Right cardiac atrium (tissue), 5 donors: Measurements from ENCODE around the gene TBXA2R. TPM values are rescaled to one million over a fixed set of nuclear protein-coding genes. Genes with fewer than 3 reads are reported as not detected.
"Not testable (repeated sequence)": the region's sequence is repeated elsewhere in the genome, so short reads cannot be mapped to it uniquely, and the experiment has no call there.

Experiments
- ATAC-seq, 2 donors: fragments of 200-7000 bp; cut with Tn5 transposase; one replicate each; pipeline versions ENCODE4 v1.8.0 to v1.9.1; 2020; ENCODE audit warnings: moderate library complexity in 2 of 2, mild to moderate bottlenecking in 1 of 2
- DNase-seq, 3 donors: peaks; one replicate each; pipeline ENCODE4 v3.0.0-alpha.2; 2020
- H3K27ac ChIP-seq: one replicate; pipeline ENCODE4 v1.5.1; 2013; ENCODE audit warnings: mild to moderate bottlenecking, low read length, control low read depth, moderate library complexity
- H3K27me3 ChIP-seq: one replicate; pipeline ENCODE4 v1.6.1; 2013; ENCODE audit not compliant: control insufficient read depth, insufficient read depth
- H3K4me1 ChIP-seq: one replicate; pipeline ENCODE4 v1.6.1; 2013; ENCODE audit warnings: low read length; ENCODE audit not compliant: control insufficient read depth, insufficient read depth
- H3K4me3 ChIP-seq: one replicate; pipeline ENCODE4 v1.5.1; 2013; ENCODE audit warnings: low read length, control low read depth
- H3K9me3 ChIP-seq: one replicate; pipeline ENCODE4 v1.6.1; 2013; ENCODE audit warnings: low read length; ENCODE audit not compliant: control insufficient read depth
- WGBS: extraction: QIAGEN DNeasy Blood & Tissue Kit; methylation state at CpG from one replicate; pipeline ENCODE4 v1.1.7; 2013; 5-methylcytosine and 5-hydroxymethylcytosine counted together
- intact Hi-C, 4 donors: fragments of 100-400 bp; cut with DNase I; formaldehyde crosslinking; loops; one replicate each; pipeline versions ENCODE4 v1.11.0 to v1.14.0; 2022 to 2023
- polyA plus RNA-seq: library from polyadenylated mRNA; stranded (reverse); fragments of 200-250 nt; gene quantifications from one replicate; pipeline ENCODE4 v1.2.3, GENCODE V29; 2013
- total RNA-seq, 4 donors: library from RNA; stranded (reverse); fragmentation: NEBNext Ultra II Directional; extraction: Animal tissue kit (Norgen Biotek cat#: 25700); gene quantifications; one replicate each; pipeline ENCODE4 v1.2.1, GENCODE V29; 2021
- donor health status: healthy with polysubstance abuse.
- donor health status: DM: no; HTN: yes; CAD: no.
- donor health status: DM: no; HTN: no; CAD: no.
- donor health status: DM: no; HTN: yes; CAD: no; lungs with severe emphysema.
- donor health status: DM: yes; HTN: yes; CAD: no.

TBXA2R gene
- total and polyA plus RNA-seq, 5 donors = 1.3 to 2.2 (median 2.0) TPM

- DNase-seq (no peak), ATAC-seq (no peak)
- Histone ChIP-seq H3K27me3 (no peaks in the 10 kb centered on the region), H3K27ac (no peak overlapping the region), H3K4me3 (no peak overlapping the region), H3K9me3 (no peaks in the 10 kb centered on the region), H3K4me1 (no peaks in the 10 kb centered on the region)
- WGBS = 91% methylated on average over 55 of the region's 55 CpGs
- intact Hi-C loops = no loop called here
These were observed 31.8 kb upstream of the TBXA2R start for GRCh38 chr19:3638208-3639193.

GRCh38 chr19:3637621-3638020, 30.9 kb upstream of the TBXA2R start:
- Histone ChIP-seq H3K4me3 (no peak overlapping the region), H3K9me3 (no peaks in the 10 kb centered on the region), H3K4me1 (no peaks in the 10 kb centered on the region), H3K27me3 (no peaks in the 10 kb centered on the region), H3K27ac (no peak overlapping the region)
- 92% methylated on average over 23 of the region's 23 CpGs for WGBS
- peak in 1 of 3 donors; percentile 50 for DNase-seq
- no peak for ATAC-seq
- intact Hi-C loops = no loop called here

GRCh38 chr19:3636962-3637361, 30.3 kb upstream of the TBXA2R start:
- 94% methylated on average over 20 of the region's 20 CpGs for WGBS

GRCh38 chr19:3636506-3636905, 29.8 kb upstream of the TBXA2R start:
- H3K4me3 ChIP-seq = no peak overlapping the region
- intact Hi-C loops = no loop called here
- no peaks in the 10 kb centered on the region for H3K4me1 ChIP-seq
- no peaks in the 10 kb centered on the region for H3K9me3 ChIP-seq
- no peak overlapping the region for H3K27ac ChIP-seq
- DNase-seq = peak in 1 of 3 donors; percentile 46
- no peak for ATAC-seq
- H3K27me3 ChIP-seq = no peaks in the 10 kb centered on the region
- WGBS = 89% methylated on average over 20 of the region's 20 CpGs

More at GRCh38 chr19:3636962-3637361, 30.3 kb upstream of the TBXA2R start:
- no peak overlapping the region for H3K27ac ChIP-seq
- no peaks in the 10 kb centered on the region for H3K27me3 ChIP-seq
- DNase-seq = peak in 1 of 3 donors; percentile 62
- no peaks in the 10 kb centered on the region for H3K9me3 ChIP-seq
- intact Hi-C loops = no loop called here
- no peak overlapping the region for H3K4me3 ChIP-seq
- no peaks in the 10 kb centered on the region for H3K4me1 ChIP-seq
- no peak for ATAC-seq

GRCh38 chr19:3634496-3635045, 27.9 kb upstream of the TBXA2R start:
- DNase-seq (no peak), ATAC-seq (no peak)
- Histone ChIP-seq H3K27ac (no peak overlapping the region), H3K27me3 (no peaks in the 10 kb centered on the region), H3K4me3 (no peak overlapping the region), H3K9me3 (no peaks in the 10 kb centered on the region), H3K4me1 (no peaks in the 10 kb centered on the region)
- 95% methylated on average over 19 of the region's 19 CpGs for WGBS
- intact Hi-C loops = no loop called here

- DNase-seq = peak in 1 of 3 donors; percentile 53
- Histone ChIP-seq H3K27me3 (no peaks in the 10 kb centered on the region), H3K27ac (no peak overlapping the region), H3K9me3 (no peaks in the 10 kb centered on the region), H3K4me1 (no peaks in the 10 kb centered on the region), H3K4me3 (no peak overlapping the region)
- ATAC-seq = no peak
- intact Hi-C loops = no loop called here
- 90% methylated on average over 22 of the region's 22 CpGs for WGBS
These were observed 26.9 kb upstream of the TBXA2R start for GRCh38 chr19:3633559-3633988.

GRCh38 chr19:3632739-3633558, 26.3 kb upstream of the TBXA2R start:
- no peaks in the 10 kb centered on the region for H3K9me3 ChIP-seq
- no peaks in the 10 kb centered on the region for H3K4me1 ChIP-seq
- no peak overlapping the region for H3K4me3 ChIP-seq
- H3K27ac ChIP-seq = no peak overlapping the region
- 88% methylated on average over 50 of the region's 50 CpGs for WGBS
- no peaks in the 10 kb centered on the region for H3K27me3 ChIP-seq
- intact Hi-C loops = no loop called here
- DNase-seq (peak in 1 of 3 donors; percentile 61), ATAC-seq (no peak)

GRCh38 chr19:3632098-3632497, 25.4 kb upstream of the TBXA2R start:
- intact Hi-C loops = no loop called here
- H3K9me3 ChIP-seq = no peaks in the 10 kb centered on the region
- H3K4me1 ChIP-seq = no peaks in the 10 kb centered on the region
- no peak for ATAC-seq
- H3K27me3 ChIP-seq = no peaks in the 10 kb centered on the region
- peak in 1 of 3 donors; percentile 53 for DNase-seq
- whole genome bisulfite sequencing = 84% methylated on average over 16 of the region's 16 CpGs
- H3K27ac ChIP-seq = no peak overlapping the region
- no peak overlapping the region for H3K4me3 ChIP-seq

- no peak for ATAC-seq
- Histone ChIP-seq H3K27me3 (no peaks in the 10 kb centered on the region), H3K4me1 (no peaks in the 10 kb centered on the region), H3K4me3 (no peak overlapping the region), H3K9me3 (no peaks in the 10 kb centered on the region), H3K27ac (no peak overlapping the region)
- intact Hi-C loops = no loop called here
- DNase-seq = peak in 1 of 3 donors; percentile 59
- WGBS = 91% methylated on average over 43 of the region's 43 CpGs
These were observed 24.6 kb upstream of the TBXA2R start for GRCh38 chr19:3631053-3631861.

- WGBS = 68% methylated on average over 9 of the region's 9 CpGs
- H3K27ac ChIP-seq = not testable (repeated sequence)
These were observed 22.1 kb upstream of the TBXA2R start for GRCh38 chr19:3628766-3629165.

More at GRCh38 chr19:3628766-3629165, 22.1 kb upstream of the TBXA2R start:
- intact Hi-C loops = loop anchor here in 1 of 4 donors (10.0 kb wide), 1 partner anchor 54 kb away; the partner anchor contains the start of gene HMG20B
- not testable (repeated sequence) for H3K4me3 ChIP-seq, ATAC-seq, H3K27me3 ChIP-seq, H3K9me3 ChIP-seq, H3K4me1 ChIP-seq, DNase-seq
